ENCODE results near the gene AVPI1. TPM values are rescaled to one million over a fixed set of nuclear protein-coding genes. Genes with fewer than 3 reads are reported as not detected.
A peak's percentile ranks its signal among the peaks of the same experiment; 100 is the strongest.
"Not testable (repeated sequence)": the region's sequence is repeated elsewhere in the genome, so short reads cannot be mapped to it uniquely, and the experiment has no call there.

Gene AVPI1
- total RNA-seq, 4 donors from 2014 or later, result 29.9 to 65.5 (median 36.3) TPM

DNA sequence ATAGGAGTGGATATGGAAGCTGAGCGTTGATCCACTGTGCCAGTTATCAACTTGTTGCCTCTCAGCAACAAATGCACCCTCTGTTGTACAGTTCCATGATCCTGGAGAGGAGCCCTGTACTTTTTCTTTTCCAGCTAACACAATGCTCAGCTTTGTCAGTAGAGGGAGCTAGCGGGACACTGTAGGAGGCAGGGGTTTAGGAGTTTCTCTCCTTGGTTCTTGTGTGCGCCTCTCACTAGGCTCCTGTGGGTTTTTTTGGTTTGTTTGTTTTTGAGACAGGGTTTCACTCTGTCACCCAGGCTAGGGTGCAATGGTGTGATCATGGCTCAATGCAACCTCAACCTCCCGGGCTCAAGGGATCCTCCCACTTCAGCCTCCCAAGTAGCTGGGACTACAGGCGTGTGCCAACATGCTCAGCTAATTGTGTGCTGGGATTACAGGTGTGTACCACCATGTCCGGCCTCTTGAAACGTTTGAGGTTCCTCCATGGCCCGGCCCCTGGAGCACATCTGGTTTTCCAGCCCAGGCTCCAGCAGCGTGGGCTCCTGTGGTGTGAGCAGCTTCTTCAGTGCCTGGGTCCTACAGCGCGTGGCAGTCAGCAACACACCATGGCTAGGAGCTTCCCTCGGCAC, 14.5 kb upstream of the AVPI1 start:
- intact Hi-C loops (cut with DNase I), result no loop called here

DNA sequence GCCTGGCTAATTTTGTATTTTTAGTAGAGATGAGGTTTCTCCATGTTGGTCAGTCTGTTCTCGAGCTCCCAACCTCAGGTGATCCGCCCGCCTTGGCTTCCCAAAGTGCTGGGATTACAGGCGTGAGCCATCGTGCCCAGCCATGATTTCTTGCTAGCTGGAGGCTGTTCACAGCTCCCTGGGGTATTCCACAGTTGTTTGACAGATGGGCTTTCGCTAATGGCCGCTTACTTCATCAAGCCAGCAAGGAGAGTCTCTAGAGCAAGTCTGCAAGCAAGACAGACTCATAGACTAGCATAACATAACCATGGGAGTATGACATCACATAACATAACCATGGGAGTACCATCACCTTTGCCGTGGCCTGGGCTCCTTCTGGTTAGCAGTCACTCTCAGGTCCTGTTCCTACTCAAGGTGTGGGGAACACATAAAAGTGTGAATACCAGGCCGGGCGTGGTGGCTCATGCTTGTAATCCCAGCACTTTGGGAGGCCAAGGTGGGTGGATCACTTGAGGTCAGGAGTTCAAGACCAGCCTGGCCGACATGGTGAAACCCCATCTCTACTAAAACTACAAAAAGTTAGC, 11.1 kb upstream of the AVPI1 start:
- H3K4me1 ChIP-seq, result peaks cover 0 to 12% (median 9%) of the 10 kb centered on the region in 4 donors
- not testable (repeated sequence) for H3K9me3 ChIP-seq; H3K27ac ChIP-seq (replicated peaks in 1 of 4); H3K4me3 ChIP-seq; DNase-seq (ENCODE audit: extremely low spot score); H3K27me3 ChIP-seq; H3K36me3 ChIP-seq
- WGBS, result 85% methylated on average over 11 of the region's 11 CpGs
- intact Hi-C loops (cut with DNase I), result loop anchor here (5.0 kb wide), 1 partner anchor 34 kb away; no protein-coding TSS in a partner anchor

More for the DNA sequence above, 14.5 kb upstream of the AVPI1 start:
- no peak overlapping the region for H3K4me3 ChIP-seq
- TF ChIP-seq CTCF (IDR thresholded peaks at IDR 0.05) (peak; percentile 79 to 97 (median 92)), POLR2A (IDR thresholded peaks at IDR 0.05; ENCODE audit: low read depth) (no peak), POLR2AphosphoS5 (IDR thresholded peaks at IDR 0.05) (peak; percentile 21 to 47), EP300 (IDR thresholded peaks at IDR 0.05) (no peak)
- H3K27ac ChIP-seq (replicated peaks in 1 of 4), result no peak overlapping the region
- no peaks in the 10 kb centered on the region for H3K36me3 ChIP-seq
- no peaks in the 10 kb centered on the region for H3K9me3 ChIP-seq
- H3K4me1 ChIP-seq, result peaks cover 0 to 12% (median 9%) of the 10 kb centered on the region in 4 donors
- 50% methylated on average over 5 of the region's 12 CpGs for WGBS
- H3K27me3 ChIP-seq, result no peaks in the 10 kb centered on the region
- DNase-seq (ENCODE audit: extremely low spot score), result no peak

GRCh38 chr10:97690133-97690532, 3.1 kb upstream of the AVPI1 start:
- no peak overlapping the region for H3K4me3 ChIP-seq
- no peak for DNase-seq (ENCODE audit: extremely low spot score)
- WGBS, result 97% methylated on average over 3 of the region's 3 CpGs
- peak overlapping the region; percentile 88 to 98 (median 94) for H3K27ac ChIP-seq (replicated peaks in 1 of 4)
- no peaks in the 10 kb centered on the region for H3K36me3 ChIP-seq
- H3K4me1 ChIP-seq, result peaks cover 36 to 42% (median 40%) of the 10 kb centered on the region in 4 donors
- H3K27me3 ChIP-seq, result no peaks in the 10 kb centered on the region
- intact Hi-C loops (cut with DNase I), result no loop called here
- no peak for TF ChIP-seq EP300 (IDR thresholded peaks at IDR 0.05)
- no peak for TF ChIP-seq POLR2A (IDR thresholded peaks at IDR 0.05; ENCODE audit: low read depth)
- no peaks in the 10 kb centered on the region for H3K9me3 ChIP-seq

DNA sequence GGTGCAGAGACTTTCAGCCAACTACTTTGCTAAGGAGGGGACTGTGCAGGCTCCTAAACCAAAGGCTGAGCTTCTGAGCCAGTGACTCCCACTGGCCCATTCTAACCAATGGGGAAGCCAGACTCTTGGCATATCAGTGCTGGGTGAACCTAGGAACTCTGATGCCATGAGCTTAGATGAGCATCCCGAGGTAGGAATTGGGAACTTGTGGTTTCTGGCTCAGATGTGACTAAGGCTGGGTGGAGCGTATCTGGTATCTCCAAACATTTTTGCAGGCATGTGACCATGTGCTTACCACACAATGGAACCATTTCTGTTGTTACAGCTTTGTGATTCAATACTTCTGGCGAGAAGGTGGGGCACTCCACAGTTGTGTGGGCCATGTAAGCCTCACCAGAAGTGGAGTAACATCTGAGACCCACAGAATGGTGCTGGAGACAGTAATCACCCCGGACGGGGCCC, 2.5 kb upstream of the AVPI1 start:
- 71% methylated on average over 5 of the region's 5 CpGs for WGBS
- intact Hi-C loops (cut with DNase I), result no loop called here
- H3K27me3 ChIP-seq, result no peaks in the 10 kb centered on the region
- H3K4me3 ChIP-seq, result no peak overlapping the region
- DNase-seq (ENCODE audit: extremely low spot score), result no peak
- H3K4me1 ChIP-seq, result peaks cover 41 to 48% (median 46%) of the 10 kb centered on the region in 4 donors
- TF ChIP-seq POLR2AphosphoS5 (IDR thresholded peaks at IDR 0.05), result peak; percentile 20 to 56
- no peak for TF ChIP-seq CTCF (IDR thresholded peaks at IDR 0.05)
- no peaks in the 10 kb centered on the region for H3K9me3 ChIP-seq
- peak overlapping the region; percentile 88 to 98 (median 94) for H3K27ac ChIP-seq (replicated peaks in 1 of 4)
- no peaks in the 10 kb centered on the region for H3K36me3 ChIP-seq

DNA sequence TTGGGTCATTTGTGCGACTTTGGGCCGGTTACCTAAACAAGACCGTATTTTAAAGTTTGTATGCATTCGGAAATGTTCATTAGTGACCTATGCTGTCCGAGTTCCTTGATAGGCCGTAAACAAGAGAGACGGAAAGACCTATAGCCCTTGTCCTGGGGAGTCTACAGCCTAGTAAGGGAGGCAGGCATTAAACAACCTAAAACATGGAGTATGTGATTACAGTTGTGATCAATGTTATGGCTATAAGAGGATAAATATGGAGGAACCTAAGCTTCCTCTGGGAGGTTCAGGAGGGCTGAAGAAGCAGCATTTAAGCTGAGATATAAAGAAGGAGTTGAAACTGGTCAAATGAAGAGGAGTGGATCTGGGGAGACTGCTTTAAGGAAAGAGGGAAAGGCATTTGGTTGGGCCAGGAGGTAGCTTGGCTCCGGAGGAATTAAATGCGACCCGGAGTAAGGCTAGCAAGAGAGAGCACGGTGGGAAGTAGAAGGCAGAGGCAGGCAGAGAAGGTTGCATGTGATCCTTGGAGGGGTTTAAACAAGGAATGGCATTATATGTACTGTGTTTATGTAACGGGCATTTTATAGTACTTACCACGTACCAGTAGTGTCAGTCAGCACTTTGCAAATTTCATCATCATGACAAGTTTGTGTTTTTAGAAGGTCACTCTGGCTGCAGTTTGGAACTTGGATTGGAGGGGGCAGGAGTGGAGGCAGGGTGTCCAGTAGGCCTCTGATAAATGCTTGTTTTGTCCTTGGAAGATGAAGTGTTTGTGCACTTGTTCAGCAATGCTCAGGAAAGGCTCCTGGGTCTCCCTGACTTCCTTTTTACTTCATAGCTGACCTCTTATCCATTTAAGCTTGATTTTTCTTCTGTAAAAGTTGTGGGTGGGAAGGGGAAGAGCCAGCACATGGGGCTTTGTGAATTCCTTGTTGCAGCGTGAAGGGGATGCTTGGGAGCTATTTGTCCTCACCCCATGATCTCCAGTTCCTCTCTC, 1.0 kb upstream of the AVPI1 start:
- H3K36me3 ChIP-seq, result no peaks in the 10 kb centered on the region
- peak; percentile 78 for TF ChIP-seq EP300 (IDR thresholded peaks at IDR 0.05)
- TF ChIP-seq POLR2AphosphoS5 (IDR thresholded peaks at IDR 0.05), result peak; percentile 81 to 87
- no peak for TF ChIP-seq CTCF (IDR thresholded peaks at IDR 0.05)
- no peak for TF ChIP-seq POLR2A (IDR thresholded peaks at IDR 0.05; ENCODE audit: low read depth)
- H3K27ac ChIP-seq (replicated peaks in 1 of 4), result peak overlapping the region; percentile 88 to 98 (median 94)
- peak overlapping the region; percentile 76 to 94 (median 78) for H3K4me3 ChIP-seq
- DNase-seq (ENCODE audit: extremely low spot score), result no peak
- intact Hi-C loops (cut with DNase I), result no loop called here
- 31% methylated on average over 14 of the region's 14 CpGs for WGBS
- peaks cover 55 to 63% (median 61%) of the 10 kb centered on the region in 4 donors for H3K4me1 ChIP-seq
- no peaks in the 10 kb centered on the region for H3K9me3 ChIP-seq
- H3K27me3 ChIP-seq, result no peaks in the 10 kb centered on the region

All from esophagus muscularis mucosa (tissue), 4 donors.